HEK293 (cell line): ENCODE measurements around the gene CHRM2.

Experiments
- EGR2 ChIP-seq: fragments of 450-650 bp; formaldehyde crosslinking; IDR thresholded peaks from 2 replicates; pipeline ENCODE4 v1.5.1; 2016; ENCODE audit warnings: low read depth, missing biosample characterization, missing genetic modification characterization
- TRIM28 ChIP-seq: IDR thresholded peaks from 2 replicates; pipeline ENCODE4 v1.6.1; 2011; ENCODE audit warnings: low read length, control low read depth, borderline replicate concordance
- YY2 ChIP-seq: fragments of 450-650 bp; formaldehyde crosslinking; IDR thresholded peaks from 2 replicates; pipeline ENCODE4 v1.5.1; 2016; ENCODE audit warnings: missing biosample characterization, missing genetic modification characterization
- ZNF274 ChIP-seq, 2 experiments: fragments of 200-500 bp in 1 of 2; fragments of 450-650 bp in 1 of 2; sonication (Bioruptor generic) in 1 of 2; formaldehyde crosslinking in 1 of 2; IDR thresholded peaks; 2 replicates each; pipeline versions ENCODE4 v1.5.1 to v1.6.1; 2014 to 2016; ENCODE audit warnings: borderline replicate concordance in 1 of 2, inconsistent platforms in 1 of 2, low read length in 1 of 2, missing biosample characterization in 1 of 2, missing genetic modification characterization in 1 of 2
- ZNF473 ChIP-seq: fragments of 450-650 bp; formaldehyde crosslinking; IDR thresholded peaks from 2 replicates; pipeline ENCODE4 v1.5.1; 2017; ENCODE audit warnings: missing biosample characterization, missing genetic modification characterization
- TF ChIP-seq, protein P1 (sequence below): fragments of 450-650 bp; formaldehyde crosslinking; IDR thresholded peaks from 2 replicates; pipeline ENCODE4 v1.5.1; 2016; ENCODE audit warnings: missing biosample characterization, missing genetic modification characterization

DNA sequence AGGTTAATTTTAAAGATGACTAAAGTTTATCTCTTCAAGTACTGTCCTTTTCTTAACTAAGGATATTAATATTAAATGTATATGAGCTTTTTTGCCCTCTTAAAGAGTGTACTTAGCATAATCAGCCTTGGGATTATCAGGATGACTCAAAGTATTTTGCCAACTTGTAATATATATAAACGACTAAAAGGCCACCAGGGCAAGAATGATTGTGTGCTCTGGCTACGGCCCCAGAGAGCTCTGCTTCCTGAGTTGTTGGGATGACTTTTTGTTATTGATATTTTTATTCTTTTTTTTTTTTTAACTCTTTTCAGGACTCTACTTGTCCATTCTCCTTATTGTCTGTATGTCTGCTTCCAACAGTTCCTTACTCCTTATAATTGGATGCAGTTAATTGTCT lies 14.8 kb upstream of the CHRM2 start:
- TF ChIP-seq, protein P1, sequence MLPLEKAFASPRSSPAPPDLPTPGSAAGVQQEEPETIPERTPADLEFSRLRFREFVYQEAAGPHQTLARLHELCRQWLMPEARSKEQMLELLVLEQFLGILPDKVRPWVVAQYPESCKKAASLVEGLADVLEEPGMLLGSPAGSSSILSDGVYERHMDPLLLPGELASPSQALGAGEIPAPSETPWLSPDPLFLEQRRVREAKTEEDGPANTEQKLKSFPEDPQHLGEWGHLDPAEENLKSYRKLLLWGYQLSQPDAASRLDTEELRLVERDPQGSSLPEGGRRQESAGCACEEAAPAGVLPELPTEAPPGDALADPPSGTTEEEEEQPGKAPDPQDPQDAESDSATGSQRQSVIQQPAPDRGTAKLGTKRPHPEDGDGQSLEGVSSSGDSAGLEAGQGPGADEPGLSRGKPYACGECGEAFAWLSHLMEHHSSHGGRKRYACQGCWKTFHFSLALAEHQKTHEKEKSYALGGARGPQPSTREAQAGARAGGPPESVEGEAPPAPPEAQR: no peak
- TF ChIP-seq ZNF274 (IDR thresholded peaks at IDR 0.05; ENCODE audit: low read length) (no peak), ZNF274 (tag by site-specific recombination; IDR thresholded peaks at IDR 0.05; ENCODE audit: borderline replicate concordance) (no peak), ZNF473 (tag by site-specific recombination) (no peak), EGR2 (tag by site-specific recombination) (no peak), YY2 (no peak), TRIM28 (no peak)
